GM21619 (cell line): ENCODE measurements around the gene PDK2.
"Not testable (repeated sequence)": the region's sequence is repeated elsewhere in the genome, so short reads cannot be mapped to it uniquely, and the experiment has no call there.

Experiments
- ATAC-seq: cut with Tn5 transposase; IDR thresholded peaks from one replicate; pipeline ENCODE4 v1.9.1; 2021; ENCODE audit not compliant: unreplicated experiment

PDK2 gene

GRCh38 chr17:50058296-50058953, 36.7 kb upstream of the PDK2 start:
- no peak for ATAC-seq

- no peak for ATAC-seq
Measured at GRCh38 chr17:50059256-50059655, 35.9 kb upstream of the PDK2 start.

GRCh38 chr17:50059759-50060273, 35.3 kb upstream of the PDK2 start:
- ATAC-seq, result no peak

GRCh38 chr17:50060951-50061712, 34.0 kb upstream of the PDK2 start:
- no peak for ATAC-seq

- ATAC-seq, result not testable (repeated sequence)
Measured at GRCh38 chr17:50061713-50062045, 33.5 kb upstream of the PDK2 start.

- ATAC-seq, result no peak
Measured at GRCh38 chr17:50062293-50063243, 32.6 kb upstream of the PDK2 start.

GRCh38 chr17:50063561-50064252, 31.4 kb upstream of the PDK2 start:
- no peak for ATAC-seq

- no peak for ATAC-seq
Measured at GRCh38 chr17:50064253-50065001, 30.7 kb upstream of the PDK2 start.

GRCh38 chr17:50065056-50065455, 30.1 kb upstream of the PDK2 start:
- ATAC-seq, result no peak

- no peak for ATAC-seq
Measured at GRCh38 chr17:50066995-50067394, 28.2 kb upstream of the PDK2 start.

GRCh38 chr17:50067996-50068395, 27.2 kb upstream of the PDK2 start:
- ATAC-seq, result no peak

GRCh38 chr17:50070908-50071680, 24.1 kb upstream of the PDK2 start:
- ATAC-seq, result no peak

- no peak for ATAC-seq
Measured at GRCh38 chr17:50071692-50072091, 23.5 kb upstream of the PDK2 start.

- ATAC-seq, result no peak
Measured at GRCh38 chr17:50072130-50072529, 23.0 kb upstream of the PDK2 start.

- no peak for ATAC-seq
Measured at GRCh38 chr17:50072925-50073324, 22.2 kb upstream of the PDK2 start.

- no peak for ATAC-seq
Measured at GRCh38 chr17:50074227-50074626, 20.9 kb upstream of the PDK2 start.

- no peak for ATAC-seq
Measured at GRCh38 chr17:50075446-50076032, 19.6 kb upstream of the PDK2 start.

- no peak for ATAC-seq
Measured at GRCh38 chr17:50076221-50076590, 18.9 kb upstream of the PDK2 start.

GRCh38 chr17:50076591-50077235, 18.4 kb upstream of the PDK2 start:
- no peak for ATAC-seq
